Liver (tissue), 9 donors: ENCODE results near the gene CPLX3. TPM values are rescaled to one million over a fixed set of nuclear protein-coding genes. Genes with fewer than 3 reads are reported as not detected.

Source experiments
- DNase-seq: peaks from one replicate; pipeline ENCODE4 v3.0.0-alpha.2; 2017; ENCODE audit warnings: low spot score
- H3K27ac ChIP-seq, 2 donors: one replicate each; pipeline ENCODE4 v1.7.0; 2013; ENCODE audit warnings: inconsistent platforms in 2 of 2, low read length in 2 of 2, control low read depth in 1 of 2, low read depth in 1 of 2, mild to moderate bottlenecking in 1 of 2
- H3K27me3 ChIP-seq, 4 donors: one replicate each; pipeline versions ENCODE4 v1.6.1 to v1.7.0; 2013; ENCODE audit warnings: low read length in 3 of 4, inconsistent platforms in 1 of 4, mild to moderate bottlenecking in 1 of 4, moderate library complexity in 1 of 4; ENCODE audit not compliant: control insufficient read depth in 4 of 4, insufficient read depth in 4 of 4
- H3K36me3 ChIP-seq, 4 donors: one replicate each; pipeline versions ENCODE4 v1.6.1 to v1.7.0; 2013; ENCODE audit warnings: low read length in 3 of 4, mild to moderate bottlenecking in 3 of 4, low read depth in 1 of 4, moderate library complexity in 1 of 4; ENCODE audit not compliant: control insufficient read depth in 4 of 4, insufficient read depth in 3 of 4
- H3K4me1 ChIP-seq, 4 donors: one replicate each; pipeline versions ENCODE4 v1.6.1 to v1.7.0; 2013; ENCODE audit warnings: low read length in 3 of 4, mild to moderate bottlenecking in 3 of 4, moderate library complexity in 1 of 4; ENCODE audit not compliant: control insufficient read depth in 4 of 4, insufficient read depth in 4 of 4
- H3K4me3 ChIP-seq, 3 donors: one replicate each; pipeline versions ENCODE4 v1.6.1 to v1.7.0; 2013; ENCODE audit warnings: low read length in 3 of 3, control low read depth in 1 of 3, low read depth in 1 of 3, mild to moderate bottlenecking in 1 of 3
- H3K9ac ChIP-seq, 2 donors: one replicate each; pipeline ENCODE4 v1.7.0; 2013; ENCODE audit warnings: low read length in 2 of 2, mild to moderate bottlenecking in 2 of 2, moderate library complexity in 2 of 2, control low read depth in 1 of 2, low read depth in 1 of 2
- H3K9me3 ChIP-seq, 4 donors: one replicate each; pipeline versions ENCODE4 v1.6.1 to v1.7.0; 2013; ENCODE audit warnings: low read length in 3 of 4; ENCODE audit not compliant: control insufficient read depth in 4 of 4
- ATF3 ChIP-seq: IDR thresholded peaks from 2 replicates; pipeline ENCODE4 v1.6.1; 2016; ENCODE audit warnings: antibody characterized with exemption
- GABPA ChIP-seq, 2 donors: IDR thresholded peaks in 1 of 2; conservative IDR thresholded peaks in 1 of 2; 2 replicates each; pipeline ENCODE4 v1.6.1; 2016; ENCODE audit warnings: antibody characterized with exemption in 2 of 2, mild to moderate bottlenecking in 1 of 2, moderate library complexity in 1 of 2
- HNF4A ChIP-seq, 2 donors: conservative IDR thresholded peaks; 2 replicates each; pipeline ENCODE4 v1.6.1; 2016; ENCODE audit warnings: antibody characterized with exemption in 2 of 2, mild to moderate bottlenecking in 2 of 2
- HNF4G ChIP-seq: IDR thresholded peaks from 2 replicates; pipeline ENCODE4 v1.6.1; 2016; ENCODE audit warnings: antibody characterized with exemption
- JUND ChIP-seq, 2 donors: IDR thresholded peaks; 2 replicates each; pipeline ENCODE4 v1.6.1; 2016; ENCODE audit warnings: antibody characterized with exemption in 2 of 2
- MAX ChIP-seq: IDR thresholded peaks from 2 replicates; pipeline ENCODE4 v1.6.1; 2016; ENCODE audit warnings: antibody characterized with exemption
- RAD21 ChIP-seq, 2 donors: IDR thresholded peaks; 2 replicates each; pipeline ENCODE4 v1.6.1; 2016; ENCODE audit warnings: antibody characterized with exemption in 2 of 2, mild to moderate bottlenecking in 2 of 2
- REST ChIP-seq: IDR thresholded peaks from 2 replicates; pipeline ENCODE4 v1.6.1; 2016; ENCODE audit warnings: antibody characterized with exemption, mild to moderate bottlenecking
- RXRA ChIP-seq, 2 donors: IDR thresholded peaks; 2 replicates each; pipeline ENCODE4 v1.6.1; 2017 to 2018; ENCODE audit warnings: antibody characterized with exemption in 2 of 2, mild to moderate bottlenecking in 1 of 2
- SP1 ChIP-seq: IDR thresholded peaks from 2 replicates; pipeline ENCODE4 v1.6.1; 2018; ENCODE audit warnings: antibody characterized with exemption, mild to moderate bottlenecking
- TAF1 ChIP-seq: conservative IDR thresholded peaks from 2 replicates; pipeline ENCODE4 v1.6.1; 2016; ENCODE audit warnings: antibody characterized with exemption, mild to moderate bottlenecking
- YY1 ChIP-seq: IDR thresholded peaks from 2 replicates; pipeline ENCODE4 v1.6.1; 2016; ENCODE audit warnings: antibody characterized with exemption, mild to moderate bottlenecking
- ZBTB33 ChIP-seq: IDR thresholded peaks from 2 replicates; pipeline ENCODE4 v1.6.1; 2016; ENCODE audit warnings: antibody characterized with exemption
- WGBS: extraction: QIAGEN DNeasy Blood & Tissue Kit; methylation state at CpG from one replicate; pipeline ENCODE4 v1.1.7; 2013; 5-methylcytosine and 5-hydroxymethylcytosine counted together
- polyA plus RNA-seq, 2 donors: library from polyadenylated mRNA; stranded (reverse) in 1 of 2; unstranded in 1 of 2; fragments of 200-250 nt in 1 of 2; fragments of >200 nt in 1 of 2; fragmentation: Nextera tagmentation in 1 of 2; extraction: Ambion mirVana in 1 of 2; gene quantifications; one replicate each; pipeline versions ENCODE4 v1.2.1 to v1.2.3, GENCODE V29; 2013 to 2015
- total RNA-seq, 2 donors: library from RNA; depleted of rRNA; stranded (reverse); fragments of >200 nt; gene quantifications; one replicate each; pipeline ENCODE4 v1.2.3, GENCODE V29; 2014
- donor health status: healthy.
- donor health status: healthy.
- donor health status: healthy.
- donor health status: healthy.
- donor health status: healthy.

Gene CPLX3
- total and polyA plus RNA-seq, 4 donors: not detected

- H3K4me1 ChIP-seq: peaks cover 21 to 53% (median 40%) of the 10 kb centered on the region in 4 donors
- TF ChIP-seq HNF4A (conservative IDR thresholded peaks at IDR 0.05): no peak
- TF ChIP-seq REST: no peak
- TF ChIP-seq YY1: no peak
- TF ChIP-seq HNF4G: no peak
- no peak for TF ChIP-seq GABPA (IDR thresholded peaks at IDR 0.05 in 1 of 2, conservative IDR thresholded peaks at IDR 0.05 in 1 of 2)
- no peak for TF ChIP-seq ZBTB33
- no peak for TF ChIP-seq JUND (IDR thresholded peaks at IDR 0.05)
- no peak for TF ChIP-seq TAF1
- WGBS: 39% methylated on average over 7 of the region's 7 CpGs
- no peaks in the 10 kb centered on the region for H3K27me3 ChIP-seq
- H3K4me3 ChIP-seq: no peak overlapping the region
- no peak overlapping the region for H3K9ac ChIP-seq
- no peak for DNase-seq
- no peaks in the 10 kb centered on the region for H3K9me3 ChIP-seq
- peak overlapping the region; percentile 82 to 90 for H3K27ac ChIP-seq
- H3K36me3 ChIP-seq: no peaks in the 10 kb centered on the region
Observed at GRCh38 chr15:74779162-74779648, 47.2 kb upstream of the CPLX3 start.

GRCh38 chr15:74780523-74781430 is 45.6 kb upstream of the CPLX3 start:
- Histone ChIP-seq H3K4me1 (peaks cover 24 to 67% (median 52%) of the 10 kb centered on the region in 4 donors), H3K27me3 (no peaks in the 10 kb centered on the region), H3K36me3 (no peaks in the 10 kb centered on the region), H3K9me3 (no peaks in the 10 kb centered on the region), H3K27ac (peak overlapping the region; percentile 82 to 90), H3K4me3 (peak overlapping the region; percentile 20 to 88 (median 57)), H3K9ac (peak overlapping the region; percentile 57 to 64)
- 19% methylated on average over 16 of the region's 16 CpGs for WGBS
- TF ChIP-seq ZBTB33 (peak; percentile 23), HNF4A (conservative IDR thresholded peaks at IDR 0.05) (peak in 1 of 2 donors; percentile 57), REST (peak; percentile 55), GABPA (IDR thresholded peaks at IDR 0.05 in 1 of 2, conservative IDR thresholded peaks at IDR 0.05 in 1 of 2) (no peak), RXRA (IDR thresholded peaks at IDR 0.05) (peak; percentile 75 to 80), SP1 (peak; percentile 51), ATF3 (peak; percentile 39), RAD21 (IDR thresholded peaks at IDR 0.05) (no peak), YY1 (peak; percentile 66), JUND (IDR thresholded peaks at IDR 0.05) (no peak), MAX (peak; percentile 59)
- DNase-seq: no peak
